HCT116 (cell line): Measurements from ENCODE around the gene GPR157. TPM values are rescaled to one million over a fixed set of nuclear protein-coding genes. Genes with fewer than 3 reads are reported as not detected.
"Not testable (repeated sequence)": the region's sequence is repeated elsewhere in the genome, so short reads cannot be mapped to it uniquely, and the experiment has no call there.

Experiments used
- ATAC-seq: fragments of 200-7000 bp; cut with Tn5 transposase; 2 replicates; pipeline ENCODE4 v1.9.1; 2020; ENCODE audit warnings: mild to moderate bottlenecking, moderate library complexity
- BruUV-seq: library from RNA; stranded (reverse); fragments of 400-500 nt; replicated peaks from 2 replicates; lab custom pipeline; 2021; lab: Mats Ljungman, UMichigan
- CTCF ChIA-PET: fragments of 300-600 bp; sonication (Branson Sonifier 250); formaldehyde crosslinking; loops from one replicate; lab custom pipeline; 2021; ENCODE audit warnings: antibody characterized with exemption; lab: Charles Lee
- POLR2A ChIA-PET: fragments of 300-600, 350-600 bp; sonication (Branson Sonifier 250); formaldehyde crosslinking; loops from one replicate; lab custom pipeline; 2021; ENCODE audit warnings: antibody characterized with exemption; lab: Charles Lee
- RAD21 ChIA-PET, 2 experiments: fragments of 300-600 bp; sonication (Branson Sonifier 250); formaldehyde crosslinking; loops; one replicate each; lab custom pipeline; 2023; ENCODE audit warnings: low total read pairs in 2 of 2; ENCODE audit not compliant: uncharacterized antibody in 2 of 2, unreplicated experiment in 2 of 2, low non-redundant PET in 1 of 2; lab: Charles Lee
- DNase-seq: peaks from one replicate; pipeline ENCODE4 v3.0.0-alpha.2; 2010; ENCODE audit warnings: low read depth, low spot score
- H2AFZ ChIP-seq: fragments of 200-600 bp; shearing (Covaris generic), sonication (generic); 2 replicates; pipeline ENCODE4 v1.6.1; 2017; ENCODE audit warnings: low read depth, mixed run types, mixed read lengths, antibody characterized with exemption, low read length; ENCODE audit not compliant: poor library complexity, severe bottlenecking
- H3K27ac ChIP-seq: 2 replicates; pipeline ENCODE4 v1.5.1; 2012; ENCODE audit warnings: low read depth, low read length
- H3K27me3 ChIP-seq: fragments of 200-600 bp; sonication (generic); 2 replicates; pipeline ENCODE4 v1.6.1; 2016; ENCODE audit warnings: mixed run types, low read length, mixed read lengths; ENCODE audit not compliant: insufficient read depth
- H3K36me3 ChIP-seq, 2 experiments: fragments of 200-500 bp in 1 of 2; fragments of 200-600 bp in 1 of 2; sonication (Bioruptor generic) in 1 of 2; sonication (generic) in 1 of 2; 2 replicates each; pipeline versions ENCODE4 v1.5.1 to v1.6.1; 2014 to 2016; ENCODE audit warnings: low read length in 2 of 2, inconsistent platforms in 1 of 2, mixed read lengths in 1 of 2, mixed run types in 1 of 2; ENCODE audit not compliant: insufficient read depth in 2 of 2, control insufficient read depth in 1 of 2
- H3K4me1 ChIP-seq, 2 experiments: fragments of 200-600 bp in 1 of 2; sonication (generic) in 1 of 2; 2 replicates each; pipeline versions ENCODE4 v1.5.1 to v1.6.1; 2012 to 2017; ENCODE audit warnings: low read length in 2 of 2, inconsistent platforms in 1 of 2, mild to moderate bottlenecking in 1 of 2, mixed read lengths in 1 of 2, mixed run types in 1 of 2, moderate library complexity in 1 of 2; ENCODE audit not compliant: insufficient read depth in 2 of 2, control insufficient read depth in 1 of 2
- H3K4me2 ChIP-seq: fragments of 200-600 bp; sonication (generic); 2 replicates; pipeline ENCODE4 v1.6.1; 2017; ENCODE audit warnings: mixed run types, low read length, mixed read lengths
- H3K4me3 ChIP-seq, 2 experiments: fragments of 200-600 bp in 1 of 2; sonication (generic) in 1 of 2; replicated peaks in 1 of 2; 2 replicates each; pipeline ENCODE4 v1.5.1; 2011 to 2016; ENCODE audit warnings: low read length in 2 of 2, control low read depth in 1 of 2, low read depth in 1 of 2, mild to moderate bottlenecking in 1 of 2, mixed read lengths in 1 of 2, mixed run types in 1 of 2
- H3K79me2 ChIP-seq: fragments of 200-600 bp; sonication (generic); 2 replicates; pipeline ENCODE4 v1.6.1; 2017; ENCODE audit warnings: mild to moderate bottlenecking, mixed run types, low read length, moderate library complexity, mixed read lengths; ENCODE audit not compliant: insufficient read depth
- H3K9ac ChIP-seq: fragments of 200-600 bp; sonication (generic); 2 replicates; pipeline ENCODE4 v1.6.1; 2016; ENCODE audit warnings: low read length, mixed read lengths
- H3K9me2 ChIP-seq: fragments of 200-600 bp; sonication (generic), shearing (Covaris generic); 2 replicates; pipeline ENCODE4 v1.6.1; 2017; ENCODE audit warnings: mixed run types, mild to moderate bottlenecking, moderate library complexity; ENCODE audit not compliant: insufficient read depth
- H3K9me3 ChIP-seq, 2 experiments: fragments of 200-500 bp in 1 of 2; fragments of 200-600 bp in 1 of 2; sonication (Bioruptor generic) in 1 of 2; sonication (generic) in 1 of 2; 2 replicates each; pipeline ENCODE4 v1.6.1; 2014 to 2017; ENCODE audit warnings: low read length in 2 of 2, mixed read lengths in 2 of 2, inconsistent platforms in 1 of 2, low read depth in 1 of 2, mild to moderate bottlenecking in 1 of 2, mixed run types in 1 of 2, moderate library complexity in 1 of 2; ENCODE audit not compliant: control insufficient read depth in 1 of 2, insufficient read depth in 1 of 2
- H4K20me1 ChIP-seq: fragments of 200-600 bp; sonication (generic), shearing (Covaris generic); 2 replicates; pipeline ENCODE4 v1.6.1; 2017; ENCODE audit warnings: mixed run types, mild to moderate bottlenecking, moderate library complexity; ENCODE audit not compliant: insufficient read depth
- CBX3 ChIP-seq: IDR thresholded peaks from 2 replicates; pipeline ENCODE4 v1.6.1; 2012; ENCODE audit warnings: low read depth
- EGR1 ChIP-seq: IDR thresholded peaks from 2 replicates; pipeline ENCODE4 v1.6.1; 2012; ENCODE audit warnings: low read depth
- POLR2A ChIP-seq: IDR thresholded peaks from 2 replicates; pipeline ENCODE4 v1.7.0; 2011; ENCODE audit warnings: borderline replicate concordance; ENCODE audit not compliant: insufficient read depth, insufficient read length; ENCODE audit errors: extremely low read depth
- RAD21 ChIP-seq: IDR thresholded peaks from 2 replicates; pipeline ENCODE4 v1.6.1; 2012; ENCODE audit warnings: low read depth, mild to moderate bottlenecking
- SP1 ChIP-seq: IDR thresholded peaks from 2 replicates; pipeline ENCODE4 v1.6.1; 2012; ENCODE audit warnings: low read depth
- SRF ChIP-seq: IDR thresholded peaks from 2 replicates; pipeline ENCODE4 v1.6.1; 2012; ENCODE audit warnings: low read depth
- TCF7L2 ChIP-seq: IDR thresholded peaks from 2 replicates; pipeline ENCODE4 v1.7.0; 2011; ENCODE audit warnings: borderline replicate concordance, inconsistent platforms; ENCODE audit not compliant: insufficient read depth, insufficient read length; ENCODE audit errors: extremely low read depth
- YY1 ChIP-seq: IDR thresholded peaks from 2 replicates; pipeline ENCODE4 v1.6.1; 2011; ENCODE audit warnings: low read length, low read depth, moderate library complexity, mild to moderate bottlenecking; ENCODE audit not compliant: insufficient replicate concordance; ENCODE audit errors: extremely low read depth
- ZFX ChIP-seq: fragments of 450-650 bp; IDR thresholded peaks from 2 replicates; pipeline ENCODE4 v1.6.1; 2017
- intact Hi-C: fragments of 100-400 bp; cut with micrococcal nuclease; formaldehyde crosslinking; loops from 2 replicates; pipeline ENCODE4 v1.10.0; 2022
- total RNA-seq: library from RNA; stranded (reverse); gene quantifications from one replicate; pipeline ENCODE4 v1.2.1, GENCODE V29; 2021; ENCODE audit not compliant: unreplicated experiment

GPR157 gene
- total RNA-seq, 1 experiment from 2014 or later = 7.7 TPM

- BruUV-seq, H4K20me1 ChIP-seq, DNase-seq, H3K27ac ChIP-seq, H3K4me1 ChIP-seq, CTCF ChIA-PET, H3K4me3 ChIP-seq, RAD21 ChIA-PET, H3K9me3 ChIP-seq, ATAC-seq, POLR2A ChIA-PET, H2AFZ ChIP-seq, H3K9ac ChIP-seq, H3K27me3 ChIP-seq, H3K36me3 ChIP-seq, intact Hi-C loops, H3K4me2 ChIP-seq, H3K9me2 ChIP-seq: not testable (repeated sequence)
- H3K79me2 ChIP-seq = peaks cover 34% of the 10 kb centered on the region; the same call in 1 of the 2 replicates
Measured at GRCh38 chr1:9155405-9155804, 26.5 kb upstream of the GPR157 start.

GRCh38 chr1:9153152-9153551, 24.2 kb upstream of the GPR157 start:
- ATAC-seq = no peak
- H3K4me3 ChIP-seq = no peak overlapping the region
- H3K9ac ChIP-seq = no peak overlapping the region
- CTCF ChIA-PET = no interaction called here
- intact Hi-C loops = no loop called here
- POLR2A ChIA-PET = no interaction called here
- H3K27ac ChIP-seq = no peak overlapping the region
- no peak overlapping the region for H3K4me2 ChIP-seq
- H3K9me2 ChIP-seq = no peaks in the 10 kb centered on the region
- no peaks in the 10 kb centered on the region; a peak in 1 of 4 replicates for H3K36me3 ChIP-seq
- no peaks in the 10 kb centered on the region for H3K4me1 ChIP-seq
- H3K79me2 ChIP-seq = peaks cover 18% of the 10 kb centered on the region; the same call in 1 of the 2 replicates
- H2AFZ ChIP-seq = no peak overlapping the region
- DNase-seq = no peak
- no peak for TF ChIP-seq YY1
- no peak for TF ChIP-seq ZFX
- no peak for TF ChIP-seq EGR1
- TF ChIP-seq TCF7L2 = no peak
- no peak for TF ChIP-seq RAD21
- TF ChIP-seq SP1 = no peak
- no peak for TF ChIP-seq POLR2A
- no peak for TF ChIP-seq SRF
- TF ChIP-seq CBX3 = no peak
- TF ChIP-seq, all 23 proteins: peak for 0
- no peaks in the 10 kb centered on the region for H3K9me3 ChIP-seq
- no peaks in the 10 kb centered on the region for H4K20me1 ChIP-seq
- H3K27me3 ChIP-seq = no peaks in the 10 kb centered on the region
- RAD21 ChIA-PET = no interaction called here
- no TSS peak for BruUV-seq
